GM10266 (cell line): ENCODE results near the gene RPRD1B.

Experiments
- DNase-seq: peaks from one replicate; pipeline ENCODE4 v3.0.0; 2012; ENCODE audit errors: extremely low spot score
- CTCF ChIP-seq: IDR thresholded peaks from 2 replicates; pipeline ENCODE4 v1.5.1; 2012; ENCODE audit warnings: mild to moderate bottlenecking, low read depth; ENCODE audit not compliant: control insufficient read depth, insufficient read depth; ENCODE audit errors: missing control alignments

The RPRD1B gene

DNA sequence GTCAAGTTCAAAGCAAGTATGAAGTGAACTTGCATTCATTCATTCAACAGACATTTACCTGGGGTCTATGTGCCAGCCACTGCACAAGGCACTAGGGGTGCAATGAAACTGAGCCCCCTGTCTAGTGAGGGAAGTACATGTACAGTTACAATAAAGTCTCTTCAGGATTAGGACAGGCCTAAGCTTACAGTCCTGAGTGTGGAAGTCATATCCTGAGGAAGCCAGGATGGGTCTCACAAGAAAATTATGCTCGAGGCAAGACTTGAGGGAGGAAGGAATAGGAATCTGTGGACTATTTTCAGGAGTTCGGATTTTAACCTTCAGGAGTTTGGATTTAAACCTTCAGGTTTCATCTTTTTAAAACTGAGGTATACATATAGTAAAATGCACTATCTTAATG, 19.7 kb upstream of the RPRD1B start:
- DNase-seq, result no peak
- no peak for TF ChIP-seq CTCF

DNA sequence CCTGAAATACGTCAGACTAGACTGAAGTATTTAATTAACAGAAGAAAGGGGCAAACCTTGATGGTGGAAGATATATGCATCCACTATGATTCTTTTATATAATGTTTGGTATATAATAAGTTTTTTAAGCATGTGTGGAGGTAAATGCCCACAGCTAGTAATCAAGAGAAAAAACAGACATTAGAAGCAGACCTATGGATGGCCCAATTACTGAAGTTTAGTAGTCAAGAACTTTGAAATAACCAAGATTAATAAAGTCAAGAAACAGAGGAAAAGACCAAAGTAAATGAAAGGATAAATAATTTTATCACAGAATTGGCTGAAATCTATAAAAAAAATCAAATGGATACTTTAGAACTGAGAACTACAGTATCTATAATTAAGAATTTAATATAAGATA, 15.6 kb upstream of the RPRD1B start:
- DNase-seq, result no peak
- no peak for TF ChIP-seq CTCF

- DNase-seq, result no peak
Measured at GRCh38 chr20:38018385-38018784, 15.2 kb upstream of the RPRD1B start.

DNA sequence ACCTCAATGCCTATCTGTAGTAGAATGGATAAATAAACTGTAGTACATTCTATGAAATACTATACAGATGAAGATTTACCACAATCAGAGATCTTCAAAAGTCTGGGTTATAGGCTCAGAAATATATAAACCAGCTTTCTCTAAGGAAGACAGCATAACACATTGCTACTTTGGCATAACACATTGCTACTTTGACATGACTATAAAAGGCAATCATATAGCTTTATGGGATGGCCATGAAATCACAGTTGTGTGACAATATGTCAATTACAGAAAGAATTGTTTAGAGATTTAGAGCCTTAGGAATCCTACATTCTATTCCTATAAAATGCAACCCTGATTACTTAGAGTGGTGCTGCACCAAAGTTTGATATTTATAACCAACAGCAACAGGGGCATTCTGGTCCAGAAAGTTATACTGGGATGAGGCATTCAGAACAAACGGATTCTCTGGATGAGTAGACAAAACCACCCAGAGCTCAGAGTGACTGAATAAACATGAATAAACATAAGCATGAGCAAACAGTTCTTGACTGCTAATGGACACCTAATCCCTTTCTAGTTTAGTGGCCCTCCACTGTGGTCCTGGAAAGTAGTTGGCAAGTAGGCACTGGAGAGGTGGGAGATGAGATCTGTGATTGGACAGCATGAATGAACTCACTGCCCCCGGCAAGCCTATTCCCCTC, 12.3 kb upstream of the RPRD1B start:
- no peak for TF ChIP-seq CTCF
- DNase-seq, result no peak

More at GRCh38 chr20:38018385-38018784, 15.2 kb upstream of the RPRD1B start:
- TF ChIP-seq CTCF, result no peak

GRCh38 chr20:38023181-38024001, 10.2 kb upstream of the RPRD1B start:
- no peak for TF ChIP-seq CTCF
- no peak for DNase-seq

DNA sequence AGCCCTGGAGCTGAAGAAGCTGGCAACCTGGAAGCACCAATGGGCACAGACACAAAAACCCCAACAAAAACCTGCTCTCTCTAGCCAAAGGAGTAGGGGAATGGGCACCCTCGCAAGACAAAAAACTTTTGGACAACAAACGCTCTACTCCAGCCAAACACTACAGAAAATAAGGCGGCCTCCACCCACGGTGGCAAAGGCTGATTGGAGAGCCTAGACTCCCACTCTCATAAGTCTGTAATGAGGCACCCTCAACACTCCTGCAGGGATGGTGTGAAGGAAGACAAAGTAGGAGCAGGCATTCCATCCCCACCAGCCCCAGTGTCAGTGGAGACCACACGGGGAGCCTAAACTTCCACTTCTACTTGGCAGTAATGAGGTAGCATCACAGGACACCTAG, 9.1 kb upstream of the RPRD1B start:
- no peak for DNase-seq
- TF ChIP-seq CTCF, result no peak

GRCh38 chr20:38029453-38029852, 4.1 kb upstream of the RPRD1B start:
- TF ChIP-seq CTCF, result no peak
- no peak for DNase-seq
